ENCODE data around the gene GPR84.

The GPR84 gene

GRCh38 chr12:54374562-54375258 is 10.4 kb upstream of the GPR84 start:
- DNase-seq (ENCODE audit: low read depth, low spot score) = no peak

GRCh38 chr12:54373649-54374561 is 9.6 kb upstream of the GPR84 start:
- DNase-seq (ENCODE audit: low read depth, low spot score) = no peak

GRCh38 chr12:54372113-54372806 is 8.0 kb upstream of the GPR84 start:
- DNase-seq (ENCODE audit: low read depth, low spot score) = no peak

GRCh38 chr12:54371328-54372112 is 7.2 kb upstream of the GPR84 start:
- peak; percentile 52 for DNase-seq (ENCODE audit: low read depth, low spot score)

- DNase-seq (ENCODE audit: low read depth, low spot score) = peak; percentile 94
Measured at GRCh38 chr12:54370171-54370730, 6.0 kb upstream of the GPR84 start.

GRCh38 chr12:54369597-54370131 is 5.4 kb upstream of the GPR84 start:
- no peak for DNase-seq (ENCODE audit: low read depth, low spot score)

- peak; percentile 93 for DNase-seq (ENCODE audit: low read depth, low spot score)
Measured at GRCh38 chr12:54368709-54369596, 4.7 kb upstream of the GPR84 start.

- DNase-seq (ENCODE audit: low read depth, low spot score) = no peak
Measured at GRCh38 chr12:54368025-54368708, 3.9 kb upstream of the GPR84 start.

GRCh38 chr12:54363618-54364017 is 668 bp downstream of the GPR84 start:
- no peak for DNase-seq (ENCODE audit: low read depth, low spot score)

- no peak for DNase-seq (ENCODE audit: low read depth, low spot score)
Measured at GRCh38 chr12:54363047-54363446, 1.2 kb downstream of the GPR84 start.

- DNase-seq (ENCODE audit: low read depth, low spot score) = peak; percentile 92
Measured at GRCh38 chr12:54360717-54361456, 3.4 kb downstream of the GPR84 start.

- no peak for DNase-seq (ENCODE audit: low read depth, low spot score)
Measured at GRCh38 chr12:54359762-54360351, 4.4 kb downstream of the GPR84 start.

- peak; percentile 99 for DNase-seq (ENCODE audit: low read depth, low spot score)
Measured at GRCh38 chr12:54358945-54359761, 5.1 kb downstream of the GPR84 start.

- DNase-seq (ENCODE audit: low read depth, low spot score) = no peak
Measured at GRCh38 chr12:54358191-54358944, 5.9 kb downstream of the GPR84 start.

GRCh38 chr12:54357506-54358190 is 6.6 kb downstream of the GPR84 start:
- DNase-seq (ENCODE audit: low read depth, low spot score) = no peak

- no peak for DNase-seq (ENCODE audit: low read depth, low spot score)
Measured at GRCh38 chr12:54356951-54357356, 7.3 kb downstream of the GPR84 start.

All from astrocyte of the hippocampus (primary cell).